ENCODE measurements around the gene MYOZ2.

The MYOZ2 gene

DNA sequence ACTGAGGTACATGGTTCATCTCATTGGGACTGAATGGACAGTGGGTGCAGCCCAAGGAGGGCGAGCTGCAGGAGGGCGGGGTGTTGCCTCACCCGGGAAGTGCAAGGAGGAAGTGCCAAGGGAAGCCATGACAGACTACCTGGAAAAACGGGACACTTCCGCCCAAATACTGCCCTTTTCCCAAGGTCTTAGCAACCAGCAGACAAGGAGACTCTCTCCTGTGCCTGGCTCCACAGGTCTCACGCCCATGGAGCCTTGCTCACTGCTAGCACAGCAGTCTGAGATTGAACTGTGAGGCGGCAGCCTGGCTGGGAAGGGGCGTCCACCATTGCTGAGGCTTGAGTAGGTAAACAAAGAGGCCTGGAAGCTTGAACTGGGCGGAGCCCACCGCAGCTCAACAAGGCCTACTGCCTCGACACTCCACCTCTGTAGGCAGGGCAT, 62.2 kb downstream of the MYOZ2 start:
- no peak for ATAC-seq
- no peak for TF ChIP-seq ISL1 (CRISPR knock-in tag; IDR thresholded peaks at IDR 0.05)
- TF ChIP-seq ZNF8 (CRISPR knock-in tag; IDR thresholded peaks at IDR 0.05), result no peak

DNA sequence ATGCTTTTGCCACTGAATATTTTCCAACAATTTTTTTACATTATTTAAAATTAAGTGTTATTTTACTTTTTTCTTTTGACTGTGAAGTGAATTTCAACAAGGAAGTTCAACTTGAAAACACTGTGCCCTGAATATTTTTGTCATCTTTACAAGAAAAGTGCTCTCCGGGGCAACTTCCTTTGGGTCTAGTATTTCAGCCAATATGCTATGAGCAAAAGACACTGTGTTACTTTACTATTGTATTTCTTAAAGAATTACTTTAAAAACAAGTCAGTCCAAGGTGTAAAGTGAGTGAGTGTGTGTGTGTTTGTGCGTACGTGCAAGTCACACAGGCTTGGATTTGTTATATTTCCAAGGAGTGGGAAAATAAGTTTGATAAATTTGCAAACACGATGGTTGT, 69.3 kb downstream of the MYOZ2 start:
- TF ChIP-seq ZNF565 (CRISPR knock-in tag; conservative IDR thresholded peaks at IDR 0.05; ENCODE audit: low read depth) (no peak), ZFP3 (CRISPR knock-in tag; IDR thresholded peaks at IDR 0.05) (no peak), TCF4 (CRISPR knock-in tag; IDR thresholded peaks at IDR 0.05; ENCODE audit: borderline replicate concordance) (no peak), SNAI2 (CRISPR knock-in tag; IDR thresholded peaks at IDR 0.05) (no peak), BACH2 (CRISPR knock-in tag; IDR thresholded peaks at IDR 0.05; ENCODE audit: borderline replicate concordance) (no peak), CSDC2 (CRISPR knock-in tag; IDR thresholded peaks at IDR 0.05) (no peak), ZFP30 (CRISPR knock-in tag; IDR thresholded peaks at IDR 0.05) (no peak), OSR1 (CRISPR knock-in tag; IDR thresholded peaks at IDR 0.05) (no peak), ZNF8 (CRISPR knock-in tag; IDR thresholded peaks at IDR 0.05) (no peak), ARNTL (CRISPR knock-in tag; IDR thresholded peaks at IDR 0.05; ENCODE audit: borderline replicate concordance, low read depth) (no peak), GLIS3 (CRISPR knock-in tag; IDR thresholded peaks at IDR 0.05) (no peak), ZC3H10 (CRISPR knock-in tag; IDR thresholded peaks at IDR 0.05) (no peak)
- TF ChIP-seq, protein P1, sequence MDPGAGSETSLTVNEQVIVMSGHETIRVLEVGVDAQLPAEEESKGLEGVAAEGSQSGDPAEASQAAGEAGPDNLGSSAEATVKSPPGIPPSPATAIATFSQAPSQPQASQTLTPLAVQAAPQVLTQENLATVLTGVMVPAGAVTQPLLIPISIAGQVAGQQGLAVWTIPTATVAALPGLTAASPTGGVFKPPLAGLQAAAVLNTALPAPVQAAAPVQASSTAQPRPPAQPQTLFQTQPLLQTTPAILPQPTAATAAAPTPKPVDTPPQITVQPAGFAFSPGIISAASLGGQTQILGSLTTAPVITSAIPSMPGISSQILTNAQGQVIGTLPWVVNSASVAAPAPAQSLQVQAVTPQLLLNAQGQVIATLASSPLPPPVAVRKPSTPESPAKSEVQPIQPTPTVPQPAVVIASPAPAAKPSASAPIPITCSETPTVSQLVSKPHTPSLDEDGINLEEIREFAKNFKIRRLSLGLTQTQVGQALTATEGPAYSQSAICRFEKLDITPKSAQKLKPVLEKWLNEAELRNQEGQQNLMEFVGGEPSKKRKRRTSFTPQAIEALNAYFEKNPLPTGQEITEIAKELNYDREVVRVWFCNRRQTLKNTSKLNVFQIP (CRISPR knock-in tag; IDR thresholded peaks at IDR 0.05; ENCODE audit: borderline replicate concordance, low read depth), result no peak
- TF ChIP-seq, protein P2, sequence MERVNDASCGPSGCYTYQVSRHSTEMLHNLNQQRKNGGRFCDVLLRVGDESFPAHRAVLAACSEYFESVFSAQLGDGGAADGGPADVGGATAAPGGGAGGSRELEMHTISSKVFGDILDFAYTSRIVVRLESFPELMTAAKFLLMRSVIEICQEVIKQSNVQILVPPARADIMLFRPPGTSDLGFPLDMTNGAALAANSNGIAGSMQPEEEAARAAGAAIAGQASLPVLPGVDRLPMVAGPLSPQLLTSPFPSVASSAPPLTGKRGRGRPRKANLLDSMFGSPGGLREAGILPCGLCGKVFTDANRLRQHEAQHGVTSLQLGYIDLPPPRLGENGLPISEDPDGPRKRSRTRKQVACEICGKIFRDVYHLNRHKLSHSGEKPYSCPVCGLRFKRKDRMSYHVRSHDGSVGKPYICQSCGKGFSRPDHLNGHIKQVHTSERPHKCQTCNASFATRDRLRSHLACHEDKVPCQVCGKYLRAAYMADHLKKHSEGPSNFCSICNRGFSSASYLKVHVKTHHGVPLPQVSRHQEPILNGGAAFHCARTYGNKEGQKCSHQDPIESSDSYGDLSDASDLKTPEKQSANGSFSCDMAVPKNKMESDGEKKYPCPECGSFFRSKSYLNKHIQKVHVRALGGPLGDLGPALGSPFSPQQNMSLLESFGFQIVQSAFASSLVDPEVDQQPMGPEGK (CRISPR knock-in tag; IDR thresholded peaks at IDR 0.05; ENCODE audit: borderline replicate concordance), result no peak
- TF ChIP-seq, protein P3, sequence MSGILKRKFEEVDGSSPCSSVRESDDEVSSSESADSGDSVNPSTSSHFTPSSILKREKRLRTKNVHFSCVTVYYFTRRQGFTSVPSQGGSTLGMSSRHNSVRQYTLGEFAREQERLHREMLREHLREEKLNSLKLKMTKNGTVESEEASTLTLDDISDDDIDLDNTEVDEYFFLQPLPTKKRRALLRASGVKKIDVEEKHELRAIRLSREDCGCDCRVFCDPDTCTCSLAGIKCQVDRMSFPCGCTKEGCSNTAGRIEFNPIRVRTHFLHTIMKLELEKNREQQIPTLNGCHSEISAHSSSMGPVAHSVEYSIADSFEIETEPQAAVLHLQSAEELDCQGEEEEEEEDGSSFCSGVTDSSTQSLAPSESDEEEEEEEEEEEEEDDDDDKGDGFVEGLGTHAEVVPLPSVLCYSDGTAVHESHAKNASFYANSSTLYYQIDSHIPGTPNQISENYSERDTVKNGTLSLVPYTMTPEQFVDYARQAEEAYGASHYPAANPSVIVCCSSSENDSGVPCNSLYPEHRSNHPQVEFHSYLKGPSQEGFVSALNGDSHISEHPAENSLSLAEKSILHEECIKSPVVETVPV (CRISPR knock-in tag; IDR thresholded peaks at IDR 0.05), result no peak
- no peak for ATAC-seq

DNA sequence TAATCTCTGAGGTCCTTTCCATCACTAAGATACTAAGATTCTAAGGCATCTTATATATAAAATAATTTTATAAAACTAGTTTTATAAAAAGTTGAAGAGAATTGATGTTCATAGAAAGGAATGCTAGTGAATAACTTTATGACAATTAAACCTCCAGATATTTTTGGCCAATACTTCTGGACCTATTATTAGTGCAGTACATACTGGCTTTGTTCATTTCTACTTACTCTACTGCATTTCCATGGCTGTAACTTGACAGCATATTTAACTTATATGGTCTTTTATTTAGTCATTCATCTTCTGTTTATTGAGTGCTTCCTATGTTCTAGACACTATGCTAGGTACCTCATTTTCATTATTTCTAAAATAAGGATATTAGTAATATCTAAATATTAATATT, 70.1 kb downstream of the MYOZ2 start:
- ATAC-seq, result no peak
- TF ChIP-seq CSDC2 (CRISPR knock-in tag; IDR thresholded peaks at IDR 0.05) (no peak), TCF4 (CRISPR knock-in tag; IDR thresholded peaks at IDR 0.05; ENCODE audit: borderline replicate concordance) (no peak)
- TF ChIP-seq, protein P4, sequence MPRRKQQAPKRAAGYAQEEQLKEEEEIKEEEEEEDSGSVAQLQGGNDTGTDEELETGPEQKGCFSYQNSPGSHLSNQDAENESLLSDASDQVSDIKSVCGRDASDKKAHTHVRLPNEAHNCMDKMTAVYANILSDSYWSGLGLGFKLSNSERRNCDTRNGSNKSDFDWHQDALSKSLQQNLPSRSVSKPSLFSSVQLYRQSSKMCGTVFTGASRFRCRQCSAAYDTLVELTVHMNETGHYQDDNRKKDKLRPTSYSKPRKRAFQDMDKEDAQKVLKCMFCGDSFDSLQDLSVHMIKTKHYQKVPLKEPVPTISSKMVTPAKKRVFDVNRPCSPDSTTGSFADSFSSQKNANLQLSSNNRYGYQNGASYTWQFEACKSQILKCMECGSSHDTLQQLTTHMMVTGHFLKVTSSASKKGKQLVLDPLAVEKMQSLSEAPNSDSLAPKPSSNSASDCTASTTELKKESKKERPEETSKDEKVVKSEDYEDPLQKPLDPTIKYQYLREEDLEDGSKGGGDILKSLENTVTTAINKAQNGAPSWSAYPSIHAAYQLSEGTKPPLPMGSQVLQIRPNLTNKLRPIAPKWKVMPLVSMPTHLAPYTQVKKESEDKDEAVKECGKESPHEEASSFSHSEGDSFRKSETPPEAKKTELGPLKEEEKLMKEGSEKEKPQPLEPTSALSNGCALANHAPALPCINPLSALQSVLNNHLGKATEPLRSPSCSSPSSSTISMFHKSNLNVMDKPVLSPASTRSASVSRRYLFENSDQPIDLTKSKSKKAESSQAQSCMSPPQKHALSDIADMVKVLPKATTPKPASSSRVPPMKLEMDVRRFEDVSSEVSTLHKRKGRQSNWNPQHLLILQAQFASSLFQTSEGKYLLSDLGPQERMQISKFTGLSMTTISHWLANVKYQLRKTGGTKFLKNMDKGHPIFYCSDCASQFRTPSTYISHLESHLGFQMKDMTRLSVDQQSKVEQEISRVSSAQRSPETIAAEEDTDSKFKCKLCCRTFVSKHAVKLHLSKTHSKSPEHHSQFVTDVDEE (CRISPR knock-in tag; IDR thresholded peaks at IDR 0.05), result no peak

DNA sequence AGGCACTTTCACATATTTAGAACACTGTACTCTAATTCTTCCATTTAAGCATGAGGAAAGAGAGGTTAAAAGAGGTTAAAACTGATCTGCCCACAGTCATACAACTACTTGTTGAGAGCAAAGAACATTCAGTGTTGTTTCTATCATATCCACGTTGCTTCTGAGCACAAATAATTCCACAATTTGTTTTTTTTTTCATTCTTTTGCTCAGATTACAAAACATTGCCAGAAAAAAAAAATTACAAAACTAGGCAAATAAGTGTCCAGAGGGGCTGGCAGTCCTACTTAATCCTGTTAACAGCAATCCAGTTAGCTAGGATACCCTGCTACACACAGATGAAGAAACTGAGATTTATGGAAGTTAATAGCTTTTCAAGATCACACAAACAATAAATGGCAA, 70.5 kb downstream of the MYOZ2 start:
- TF ChIP-seq ZC3H10 (CRISPR knock-in tag; IDR thresholded peaks at IDR 0.05) (no peak), SNAI2 (CRISPR knock-in tag; IDR thresholded peaks at IDR 0.05) (no peak)
- ATAC-seq, result no peak

DNA sequence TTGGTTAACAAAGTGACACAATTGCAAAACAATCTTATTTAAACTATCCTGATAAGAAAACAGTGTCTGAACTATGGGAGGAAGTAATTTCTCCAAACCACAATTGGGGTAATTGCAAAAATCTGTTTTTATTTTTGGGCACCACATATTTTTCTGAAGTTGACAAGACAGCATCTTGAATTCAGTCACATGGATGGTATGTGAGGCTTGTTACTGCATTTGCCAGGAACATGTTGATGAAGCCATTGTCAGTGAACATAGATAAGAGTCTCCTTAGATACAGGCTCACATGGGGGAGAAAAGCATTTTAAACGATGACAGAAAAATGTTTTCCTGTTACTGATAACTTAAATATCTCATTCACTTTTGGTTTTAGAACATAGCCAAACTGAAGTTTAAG, 71.4 kb downstream of the MYOZ2 start:
- TF ChIP-seq OSR1 (CRISPR knock-in tag; IDR thresholded peaks at IDR 0.05), result no peak
- TF ChIP-seq PPARA (CRISPR knock-in tag; IDR thresholded peaks at IDR 0.05; ENCODE audit: borderline replicate concordance), result no peak
- TF ChIP-seq, protein P4 (CRISPR knock-in tag; IDR thresholded peaks at IDR 0.05), result no peak
- TF ChIP-seq ZC3H10 (CRISPR knock-in tag; IDR thresholded peaks at IDR 0.05), result no peak
- no peak for TF ChIP-seq ZFP30 (CRISPR knock-in tag; IDR thresholded peaks at IDR 0.05)
- no peak for TF ChIP-seq RARB (CRISPR knock-in tag; IDR thresholded peaks at IDR 0.05)
- TF ChIP-seq ZNF8 (CRISPR knock-in tag; IDR thresholded peaks at IDR 0.05), result no peak
- TF ChIP-seq ISL1 (CRISPR knock-in tag; IDR thresholded peaks at IDR 0.05), result peak; percentile 75
- TF ChIP-seq, protein P2 (CRISPR knock-in tag; IDR thresholded peaks at IDR 0.05; ENCODE audit: borderline replicate concordance), result no peak
- TF ChIP-seq ZNF565 (CRISPR knock-in tag; conservative IDR thresholded peaks at IDR 0.05; ENCODE audit: low read depth), result no peak
- no peak for TF ChIP-seq TCF4 (CRISPR knock-in tag; IDR thresholded peaks at IDR 0.05; ENCODE audit: borderline replicate concordance)
- 0 out of 2 replicates have a peak, but pooled peaks have one; percentile 46 for TF ChIP-seq CSDC2 (CRISPR knock-in tag; IDR thresholded peaks at IDR 0.05)
- TF ChIP-seq ZNF70 (CRISPR knock-in tag; IDR thresholded peaks at IDR 0.05), result no peak
- peak; percentile 64 for ATAC-seq

Data from SK-N-SH treated with all-trans-retinoic acid at 6 μM for 48 hours (cell line).